Suppressor macrophage treated with lipopolysaccharide for 1 hour (primary cell): ENCODE data around the gene FGFR2.

Experiments used
- DNase-seq, 3 donors: peaks; one replicate each; pipeline ENCODE4 v3.0.0-alpha.2; 2020 to 2022

Gene FGFR2

DNA sequence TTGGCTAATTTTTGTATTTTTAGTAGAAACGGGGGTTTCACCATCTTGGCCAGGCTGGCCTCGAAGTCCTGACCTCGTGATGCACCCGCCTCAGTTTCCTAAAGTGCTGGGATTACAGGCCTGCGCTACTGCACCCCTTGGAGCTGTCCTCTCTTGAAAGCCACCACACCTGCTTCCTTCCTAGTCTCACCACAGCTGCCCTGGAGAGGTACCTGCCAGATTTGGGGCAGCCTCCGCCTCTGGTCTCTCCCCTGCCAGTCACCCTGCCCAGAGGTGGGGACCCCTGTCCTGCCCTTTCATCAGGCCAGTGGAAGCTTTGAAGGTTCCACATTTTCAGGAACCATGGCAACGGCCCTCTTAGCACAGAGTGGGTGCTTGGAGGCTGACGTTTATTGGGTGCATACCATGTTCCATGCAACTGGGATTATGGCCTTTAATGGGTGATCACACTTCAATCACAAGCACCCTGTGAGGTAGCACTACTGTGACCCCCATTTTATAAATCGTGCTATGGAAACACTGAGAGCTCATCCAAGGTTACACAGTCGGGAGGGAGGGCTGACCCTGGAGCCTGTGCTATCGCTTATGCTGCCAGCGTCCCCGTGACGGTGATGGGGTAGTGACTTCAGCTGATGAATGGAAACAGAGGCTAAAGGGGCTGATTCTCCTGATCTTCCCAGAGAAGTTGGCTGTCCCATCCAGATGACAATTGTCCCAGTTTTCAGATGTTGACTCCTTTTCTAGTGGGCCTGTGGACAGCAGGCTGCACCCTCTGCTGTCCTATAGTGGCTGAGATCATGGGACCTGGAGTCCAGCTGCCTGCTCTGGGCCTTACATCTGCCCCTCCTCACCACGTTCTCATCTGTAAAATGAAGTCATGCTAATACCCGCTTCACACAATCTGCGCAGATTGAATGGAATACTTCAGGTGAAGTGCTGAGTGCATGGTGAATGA, 11.5 kb upstream of the FGFR2 start:
- DNase-seq = no peak

GRCh38 chr10:121608469-121609190, 10.4 kb upstream of the FGFR2 start:
- DNase-seq = peak in 2 of 3 donors; percentile 36 to 75

- DNase-seq = no peak
These were observed 9.2 kb upstream of the FGFR2 start for GRCh38 chr10:121607310-121608055.

DNA sequence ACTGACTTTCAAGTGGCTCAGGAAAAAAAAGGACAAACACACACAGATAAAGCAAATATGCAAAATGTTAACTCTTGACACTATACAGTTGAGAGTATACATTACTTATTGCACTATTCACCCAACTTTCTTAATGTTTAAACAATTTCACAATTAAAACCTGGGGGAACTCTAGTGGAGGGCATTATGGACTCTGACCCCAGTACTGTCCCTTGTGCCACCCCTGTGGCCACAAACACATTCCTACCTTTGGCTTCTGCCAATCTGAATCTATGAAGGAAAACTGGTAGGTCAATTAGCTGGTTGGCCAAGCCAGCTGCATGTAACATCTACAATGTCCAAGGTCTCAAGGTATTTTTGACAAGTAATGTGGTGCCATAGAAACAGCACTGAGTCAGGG, 7.5 kb upstream of the FGFR2 start:
- DNase-seq = no peak

DNA sequence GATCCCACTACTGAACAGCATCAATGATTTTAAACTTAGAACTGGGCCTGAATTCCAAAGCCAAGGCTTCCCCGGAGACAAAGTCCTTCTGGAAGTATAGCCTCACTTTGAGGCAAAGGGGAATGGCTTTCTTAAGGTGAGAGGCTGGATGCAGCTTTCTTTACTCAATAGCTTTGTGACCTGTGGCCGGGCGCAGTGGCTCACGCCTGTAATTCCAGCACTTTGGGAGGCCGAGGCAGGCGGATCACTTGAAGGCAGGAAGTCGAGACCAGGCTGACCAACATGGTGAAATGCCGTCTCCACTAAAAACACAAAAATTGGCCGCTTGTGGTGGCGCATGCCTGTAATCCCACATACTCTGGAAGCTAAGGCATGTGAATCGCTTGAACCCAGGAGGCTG, 3.2 kb upstream of the FGFR2 start:
- DNase-seq = no peak

GRCh38 chr10:121600611-121601010, 2.4 kb upstream of the FGFR2 start:
- no peak for DNase-seq

DNA sequence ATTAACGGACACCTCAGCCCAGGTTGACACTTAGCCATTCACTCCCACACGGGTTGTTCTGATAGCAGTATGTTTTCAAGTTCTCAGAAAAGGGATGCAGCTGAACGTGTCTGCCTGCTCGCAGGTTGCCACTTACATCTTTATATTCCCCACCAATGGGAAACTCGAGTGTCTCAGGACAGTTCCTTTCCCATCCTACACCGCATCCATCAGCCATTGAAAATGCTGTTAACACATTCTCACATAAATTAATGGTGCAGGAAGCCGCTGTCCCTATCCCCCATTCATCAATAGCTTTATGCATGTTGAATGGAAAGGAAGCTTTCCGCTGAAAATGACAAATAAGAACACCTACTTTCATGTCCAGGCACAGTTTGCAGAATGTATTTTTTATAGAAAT, 1.7 kb upstream of the FGFR2 start:
- no peak for DNase-seq

DNA sequence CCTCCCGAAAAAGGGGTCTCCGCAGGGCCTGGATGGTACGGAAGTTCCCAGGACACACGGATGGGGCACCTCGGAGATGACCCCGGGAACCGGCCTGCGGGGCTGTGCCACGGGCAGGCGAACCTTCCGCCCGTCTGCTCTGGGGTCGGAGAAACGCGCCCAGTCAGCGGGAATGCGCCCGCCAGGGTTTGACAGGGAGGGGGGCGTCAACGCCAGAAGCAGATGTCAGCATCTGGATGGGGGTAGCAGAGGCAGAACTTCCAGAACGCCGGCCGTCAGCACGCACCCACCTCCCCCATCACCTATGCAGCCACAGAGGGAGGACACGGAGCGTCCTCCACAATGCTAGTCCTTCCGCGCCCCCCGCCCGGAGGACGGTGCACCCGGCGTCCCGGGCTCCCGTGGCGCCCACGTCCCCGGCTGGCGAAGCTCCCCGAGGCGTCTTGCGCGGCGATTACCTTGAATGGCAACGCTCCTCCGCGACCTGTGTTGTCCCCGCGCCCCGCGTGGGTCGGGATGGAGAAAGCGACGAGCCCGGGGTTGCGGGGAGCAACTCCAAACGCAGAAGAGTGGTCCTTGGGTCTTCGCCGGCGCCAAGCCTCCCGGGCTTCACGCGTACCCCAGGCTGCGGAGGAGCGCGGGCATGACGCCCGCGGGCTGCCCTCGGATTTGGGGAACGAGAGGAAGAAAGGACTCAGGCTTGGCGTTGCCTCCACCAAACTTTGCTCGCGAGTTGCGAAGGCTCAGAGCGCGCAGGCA, 561 bp downstream of the FGFR2 start:
- DNase-seq = no peak

GRCh38 chr10:121596689-121597503, 1.3 kb downstream of the FGFR2 start:
- DNase-seq = no peak

DNA sequence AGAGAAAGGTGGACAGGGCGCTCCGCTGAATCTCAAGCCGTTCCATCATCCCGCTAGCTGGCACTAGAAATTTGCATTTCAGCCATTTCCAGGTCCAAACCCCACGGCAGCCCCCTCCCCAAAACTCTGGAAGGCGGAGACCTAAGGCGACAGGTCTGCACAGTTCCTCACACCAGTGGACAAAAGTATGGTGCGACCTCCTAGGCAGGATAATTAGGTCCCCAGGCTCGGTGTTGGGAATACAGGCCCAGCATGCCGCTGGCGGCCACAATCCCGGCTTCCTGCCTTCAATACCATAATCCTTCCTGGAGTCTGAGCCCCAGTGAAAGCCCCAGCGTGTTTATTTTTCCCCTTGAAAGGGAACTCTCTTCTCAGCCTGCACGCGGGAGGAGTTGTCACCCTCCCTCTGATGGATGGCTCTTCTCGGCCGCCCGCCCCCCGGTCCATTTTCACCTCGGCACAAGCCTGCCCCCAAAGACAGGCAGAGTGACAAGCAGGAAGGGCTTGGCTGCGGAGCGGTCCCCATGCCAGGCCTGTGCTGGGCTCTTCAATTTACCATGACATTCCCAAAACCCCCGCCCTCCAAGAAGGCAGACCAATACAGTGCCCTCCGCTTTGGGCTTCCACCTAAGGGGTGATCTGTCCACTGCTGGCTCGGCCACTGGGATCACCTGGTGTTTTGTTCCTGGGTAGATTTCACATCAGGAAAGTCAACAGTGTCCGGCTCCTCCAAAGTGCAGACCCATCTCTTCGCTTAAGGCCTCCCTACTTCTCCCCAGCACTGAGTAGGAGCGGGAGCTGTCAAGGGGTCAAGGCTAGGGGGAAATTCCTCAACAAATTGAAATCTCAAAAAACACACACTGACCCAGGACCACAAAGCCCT, 2.2 kb downstream of the FGFR2 start:
- no peak for DNase-seq

DNA sequence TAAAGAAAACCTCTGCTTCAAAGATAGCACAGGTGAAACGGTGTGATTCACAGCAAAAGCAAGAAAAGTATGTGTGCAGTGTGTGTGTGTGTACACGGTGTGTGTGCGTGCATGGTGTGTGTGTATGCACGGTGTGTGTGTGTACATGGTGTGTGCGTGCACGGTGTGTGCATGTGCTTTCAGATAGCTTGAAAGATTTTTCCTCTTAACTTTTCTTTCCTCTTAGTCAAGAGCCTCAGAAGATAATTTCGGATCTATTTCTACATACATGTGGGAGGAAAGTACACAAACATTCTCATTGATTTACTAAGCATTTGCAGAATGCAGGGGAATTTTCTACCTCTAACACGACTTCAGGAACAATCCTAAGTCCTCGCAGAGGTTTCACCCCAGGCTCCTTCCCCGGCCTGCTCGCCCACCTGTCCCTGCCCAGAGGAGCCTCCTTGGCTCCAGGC, 2.9 kb downstream of the FGFR2 start:
- no peak for DNase-seq

- DNase-seq = no peak
These were observed 3.5 kb downstream of the FGFR2 start for GRCh38 chr10:121594623-121595350.

DNA sequence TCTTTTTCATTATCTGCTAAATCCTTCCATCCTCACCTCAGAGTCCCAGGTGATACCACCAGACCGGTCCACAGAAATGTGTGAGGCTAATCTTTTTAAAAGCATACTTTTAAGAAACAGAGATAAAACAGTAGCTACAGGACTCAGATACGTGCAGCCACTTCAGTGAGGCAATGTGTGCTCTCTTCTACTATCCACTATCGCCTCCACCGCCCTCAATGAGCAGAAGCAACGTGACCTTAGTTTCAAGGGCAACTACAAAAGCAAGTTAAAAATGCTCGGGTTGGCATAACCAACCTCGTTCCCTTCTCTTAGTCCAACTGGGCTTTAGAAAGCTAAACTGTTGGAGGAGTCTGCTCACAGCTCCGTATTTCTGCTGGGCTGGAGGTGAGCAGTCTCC, 4.2 kb downstream of the FGFR2 start:
- no peak for DNase-seq

DNA sequence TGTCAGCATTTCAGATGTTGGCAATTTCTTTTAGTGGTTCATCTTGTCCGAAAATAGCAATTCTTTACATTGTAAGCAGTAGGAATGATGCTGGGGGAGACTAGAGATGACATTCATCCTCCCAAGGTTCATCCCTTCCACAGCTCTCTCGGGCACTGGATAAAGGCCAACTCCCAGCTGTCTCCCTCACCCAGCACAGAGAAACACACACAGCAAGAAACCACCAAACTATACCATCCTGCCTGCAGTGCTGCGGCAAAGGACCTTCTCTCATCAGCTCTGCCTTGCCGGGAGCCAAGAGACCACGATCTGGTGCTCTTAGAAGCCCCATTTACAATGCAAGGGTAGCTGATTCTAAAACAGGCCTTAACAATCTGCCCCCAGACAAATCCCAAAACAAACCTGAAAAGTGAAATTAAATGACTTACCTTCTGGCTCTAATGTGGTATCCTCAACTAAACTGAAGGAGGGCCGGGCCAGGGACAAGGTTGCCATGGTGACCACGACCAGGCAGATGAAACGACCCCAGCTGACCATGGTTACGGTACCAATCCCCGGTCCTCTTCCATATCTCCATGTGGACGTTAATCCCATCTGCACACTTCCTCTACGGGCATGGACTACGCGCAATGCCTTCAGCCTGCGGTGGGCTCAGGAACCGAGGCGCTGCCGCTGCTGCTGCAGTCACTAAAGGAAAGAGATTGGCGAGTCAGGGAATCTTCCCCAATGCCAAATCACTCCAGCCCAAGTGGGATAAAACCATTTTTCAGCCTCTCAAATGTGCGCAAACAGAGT, 4.8 kb downstream of the FGFR2 start:
- no peak for DNase-seq

DNA sequence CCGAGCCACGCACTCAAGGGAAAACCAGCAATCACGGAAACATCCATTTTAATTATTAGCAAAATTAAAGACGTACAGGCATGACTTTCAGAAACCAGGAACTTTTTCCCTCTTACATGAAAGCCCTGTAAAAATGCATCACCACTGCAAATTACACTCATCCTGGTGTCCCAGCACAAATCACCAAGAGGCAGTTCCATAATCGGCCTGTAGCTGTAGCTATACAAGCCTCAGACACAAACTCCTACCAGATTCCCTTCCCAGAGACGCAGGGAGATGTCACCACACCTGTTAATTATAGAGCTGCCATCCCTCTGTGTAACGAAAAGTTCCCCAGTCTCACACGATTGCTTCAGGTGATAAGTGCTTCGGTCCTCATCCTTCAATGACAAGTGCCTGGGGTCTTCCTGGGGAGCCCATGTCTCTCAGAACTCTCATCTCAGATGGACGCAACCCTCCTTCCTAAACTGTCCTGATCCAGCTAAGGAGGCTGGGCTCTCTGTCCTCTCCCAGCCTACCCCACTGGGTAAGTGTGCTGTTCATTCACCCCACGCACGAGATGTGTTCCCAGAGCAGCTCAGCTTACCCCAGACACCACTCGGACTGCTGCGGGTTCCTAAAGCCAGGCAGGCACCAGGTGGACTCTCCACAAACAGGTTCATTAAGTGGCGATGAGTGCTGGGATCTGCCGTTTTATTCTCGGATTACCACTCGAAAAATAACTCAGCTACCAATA, 5.9 kb downstream of the FGFR2 start:
- no peak for DNase-seq

- no peak for DNase-seq
These were observed 7.1 kb downstream of the FGFR2 start for GRCh38 chr10:121591186-121591585.

DNA sequence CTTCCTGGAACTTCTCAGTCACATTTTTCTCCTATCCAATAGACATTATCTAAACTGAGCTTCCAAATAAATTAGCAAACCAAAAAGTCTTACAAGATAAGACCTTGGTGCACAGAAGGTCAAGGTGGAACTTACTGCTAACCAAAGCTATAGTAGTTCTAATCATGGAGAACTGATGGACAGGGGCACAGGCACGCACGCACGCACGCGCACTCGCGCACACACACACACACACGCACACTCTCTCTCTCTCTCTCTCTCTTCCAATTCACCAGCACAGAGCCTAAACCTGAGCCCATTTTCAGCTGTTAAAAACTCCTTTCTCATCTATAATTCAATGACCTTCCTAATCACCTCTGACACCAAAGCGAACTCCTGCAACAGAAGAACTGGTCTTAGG, 7.5 kb downstream of the FGFR2 start:
- DNase-seq = no peak

- DNase-seq = no peak
These were observed 8.7 kb downstream of the FGFR2 start for GRCh38 chr10:121589553-121589952.
